Right renal cortex interstitium (tissue), 3 donors: ENCODE data around the gene PIEZO2. TPM values are rescaled to one million over a fixed set of nuclear protein-coding genes. Genes with fewer than 3 reads are reported as not detected.
A peak's percentile ranks its signal among the peaks of the same experiment; 100 is the strongest.
"Not testable (repeated sequence)": the region's sequence is repeated elsewhere in the genome, so short reads cannot be mapped to it uniquely, and the experiment has no call there.

Source experiments
- DNase-seq, 3 donors: peaks; one replicate each; pipeline ENCODE4 v3.0.0-alpha.2; 2013; ENCODE audit warnings: low read depth in 3 of 3, low spot score in 2 of 3
- polyA plus RNA-seq, 3 donors: library from polyadenylated mRNA; unstranded; fragments of 120-200 nt; gene quantifications; one replicate each; pipeline ENCODE4 v1.2.1, GENCODE V29; 2013; ENCODE audit not compliant: insufficient read length in 3 of 3

PIEZO2 gene
- polyA plus RNA-seq, 3 donors = 16.6 to 17.6 (median 16.9) TPM

DNA sequence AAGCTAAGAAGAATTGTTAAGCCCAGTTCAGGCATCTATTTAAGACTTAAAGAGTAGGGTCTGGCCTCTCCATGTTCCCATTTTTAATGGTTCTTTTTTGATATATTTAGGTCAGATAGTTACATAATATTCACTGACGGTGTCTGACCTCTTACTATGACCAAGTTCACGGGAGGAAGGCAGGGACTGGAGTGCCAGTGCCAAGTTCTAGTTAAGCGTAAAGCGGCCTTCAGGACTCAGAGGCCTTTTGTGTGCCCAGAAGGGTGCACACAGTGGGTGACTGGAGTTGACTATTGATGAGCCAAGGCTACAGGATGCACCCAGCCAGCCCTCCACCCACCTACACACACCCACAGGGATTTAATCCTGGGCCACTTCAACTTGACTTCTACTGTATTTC lies 290.9 kb downstream of the PIEZO2 start:
- no peak for DNase-seq

DNA sequence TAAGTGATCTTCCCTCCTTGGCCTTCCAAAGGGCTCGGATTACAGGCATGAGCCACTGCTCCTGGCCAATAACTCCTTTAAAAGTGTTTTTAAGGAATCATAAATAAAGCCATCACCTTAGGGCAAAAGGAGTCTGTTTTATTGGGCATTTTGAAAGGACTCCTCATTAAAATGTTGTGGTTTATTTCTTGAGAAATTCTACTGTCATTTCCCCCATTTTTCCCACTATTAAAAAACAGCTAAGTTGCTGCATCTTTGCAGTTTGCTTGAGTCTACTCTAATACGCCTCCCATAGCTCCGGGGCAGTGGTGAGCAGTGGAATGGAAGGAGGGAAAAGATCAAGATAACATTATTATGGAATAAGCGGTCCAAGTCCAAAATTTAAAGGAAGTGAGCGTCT lies 293.2 kb downstream of the PIEZO2 start:
- no peak for DNase-seq

DNA sequence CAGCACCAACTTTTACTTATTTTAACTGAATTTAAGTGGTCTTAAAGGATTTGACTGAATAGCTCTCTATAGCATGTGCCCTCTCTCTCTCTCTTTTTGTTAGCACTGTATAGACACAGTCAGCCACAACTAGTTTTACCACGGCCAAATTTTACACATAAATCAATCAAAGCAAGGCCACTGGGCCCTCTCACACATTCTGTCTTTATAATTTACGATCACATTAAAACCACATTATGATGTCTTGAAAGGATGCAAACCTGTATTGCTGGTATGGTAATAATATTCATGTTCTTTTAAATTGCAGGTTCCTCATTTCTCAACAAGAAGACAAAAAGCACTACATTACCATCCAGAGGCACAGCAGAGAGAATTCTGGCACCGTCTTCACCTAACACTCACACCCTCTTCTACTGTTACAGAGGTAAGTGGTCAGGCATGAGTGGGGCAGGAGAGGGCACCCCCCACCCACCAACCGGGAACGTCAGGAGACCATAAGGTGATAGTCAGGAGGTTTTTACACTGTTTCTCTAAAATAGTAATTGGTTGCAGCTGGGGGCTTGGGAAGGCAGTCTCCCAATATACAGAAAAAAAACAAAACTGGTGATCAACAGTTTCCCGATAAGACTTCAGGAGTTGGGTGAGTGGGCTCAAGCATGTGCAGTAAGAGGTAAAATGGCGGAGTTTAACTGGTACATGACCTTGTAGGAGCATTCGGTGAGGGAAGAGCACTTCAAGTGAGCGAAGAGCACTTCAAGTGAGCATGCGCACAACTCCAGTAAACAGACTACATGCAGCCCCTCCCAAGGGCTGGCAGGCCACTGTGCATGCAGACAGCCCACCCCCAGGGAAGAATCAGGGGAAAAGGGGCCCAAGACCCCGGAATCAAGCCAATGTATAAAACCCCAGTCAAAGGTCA lies 296.7 kb downstream of the PIEZO2 start:
- DNase-seq = no peak

DNA sequence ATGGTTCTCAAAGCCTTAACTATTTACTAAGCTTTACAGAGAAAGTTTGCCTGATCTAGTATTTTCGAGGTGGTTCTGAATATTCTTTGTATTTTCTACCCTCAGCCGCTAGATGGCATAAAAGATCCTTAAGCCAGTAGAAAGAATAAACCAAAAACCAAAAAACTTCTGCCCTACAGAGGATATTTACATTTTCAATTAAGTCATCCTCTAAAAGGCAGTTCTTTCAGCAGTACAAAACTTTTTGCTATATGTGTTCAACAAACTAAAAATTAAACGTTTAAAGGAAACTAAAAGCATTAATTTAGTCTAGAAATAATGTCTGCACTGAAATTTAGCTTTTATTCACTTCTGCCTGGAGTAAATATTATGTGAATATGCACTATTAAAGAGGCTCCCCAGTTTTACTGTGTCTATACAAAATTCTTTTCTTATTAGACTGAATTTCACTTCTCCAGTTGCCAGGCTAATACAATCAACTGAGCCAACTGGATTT lies 297.5 kb downstream of the PIEZO2 start:
- peak in 1 of 3 donors; percentile 53 for DNase-seq

DNA sequence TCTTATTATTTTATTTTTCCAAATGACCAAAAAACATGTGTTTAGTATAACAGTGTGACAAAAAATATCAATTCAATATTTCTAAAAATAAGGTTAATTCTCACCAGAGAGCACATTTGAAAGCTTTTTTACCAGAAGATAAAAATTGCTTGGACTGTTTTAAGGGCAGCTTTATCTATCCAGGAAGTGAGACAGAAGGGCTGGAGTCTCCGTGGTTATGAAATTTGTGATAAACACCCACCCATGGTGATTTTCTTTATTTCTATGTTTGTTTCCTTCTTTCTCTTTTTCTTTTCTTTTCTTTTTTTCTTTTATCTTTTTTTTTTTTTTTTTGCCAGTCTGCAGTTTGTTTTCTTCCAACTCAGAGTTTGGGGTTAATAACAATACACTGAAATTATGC lies 298.5 kb downstream of the PIEZO2 start:
- no peak for DNase-seq

DNA sequence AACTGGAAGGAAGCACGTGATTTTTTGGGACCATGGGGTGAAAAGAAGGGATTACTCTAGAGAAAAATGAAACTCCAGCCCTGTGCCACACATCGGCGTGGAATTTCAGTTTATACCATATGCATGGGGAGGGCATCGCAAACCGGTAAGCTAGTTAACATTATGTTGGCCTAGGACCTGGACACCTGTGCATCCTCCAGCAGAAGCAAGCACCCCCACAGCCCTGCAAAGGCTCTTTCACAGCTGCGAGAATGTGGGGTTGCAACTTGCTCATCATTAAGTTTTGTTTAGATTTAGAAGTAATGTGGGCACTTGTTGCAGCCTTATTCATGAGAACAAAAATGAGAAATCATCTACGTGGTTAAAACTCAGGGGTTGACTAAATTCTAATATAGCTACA lies 299.2 kb downstream of the PIEZO2 start:
- DNase-seq = no peak

GRCh38 chr18:10847907-10848306 lies 301.5 kb downstream of the PIEZO2 start:
- DNase-seq = no peak

GRCh38 chr18:10847408-10847790 lies 302.0 kb downstream of the PIEZO2 start:
- DNase-seq = no peak

DNA sequence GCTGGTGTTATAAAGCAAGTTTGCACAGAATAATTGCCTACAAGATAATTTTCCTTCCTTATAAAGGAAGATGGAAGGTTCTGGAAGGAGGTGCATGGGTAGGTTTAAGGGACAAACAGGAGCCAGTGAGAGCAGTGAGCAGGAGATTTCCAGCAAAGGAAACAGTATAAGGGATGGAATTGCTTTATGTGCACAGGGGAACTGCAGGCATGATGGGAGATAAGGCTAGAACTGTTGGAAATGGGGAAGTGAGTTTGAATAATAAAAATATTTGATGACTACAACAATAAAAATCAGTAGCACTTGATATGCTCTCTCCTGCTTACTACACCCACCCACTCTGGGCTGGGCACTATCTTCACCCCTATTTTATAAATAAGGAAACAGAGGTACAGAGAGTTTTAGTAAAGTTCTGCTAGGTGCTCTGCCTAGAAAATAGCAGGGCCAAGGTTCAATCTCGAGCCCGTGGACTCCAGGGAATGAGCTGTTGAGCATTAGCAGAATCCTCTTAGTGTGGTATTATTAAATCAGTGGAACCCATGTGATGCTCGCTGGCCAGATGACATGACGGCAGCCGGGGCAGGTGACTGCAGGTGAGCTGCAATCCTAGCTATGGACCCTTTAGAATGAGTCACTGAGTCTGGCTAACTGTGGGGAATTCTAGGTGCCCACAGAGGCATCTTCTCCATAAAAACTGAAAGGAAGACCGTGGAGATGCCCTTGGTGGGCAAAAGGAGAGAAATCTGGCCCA lies 302.5 kb downstream of the PIEZO2 start:
- DNase-seq = no peak

- not testable (repeated sequence) for DNase-seq
Observed at GRCh38 chr18:10846035-10846434, 303.3 kb downstream of the PIEZO2 start.

- no peak for DNase-seq
Observed at GRCh38 chr18:10843565-10843964, 305.8 kb downstream of the PIEZO2 start.

DNA sequence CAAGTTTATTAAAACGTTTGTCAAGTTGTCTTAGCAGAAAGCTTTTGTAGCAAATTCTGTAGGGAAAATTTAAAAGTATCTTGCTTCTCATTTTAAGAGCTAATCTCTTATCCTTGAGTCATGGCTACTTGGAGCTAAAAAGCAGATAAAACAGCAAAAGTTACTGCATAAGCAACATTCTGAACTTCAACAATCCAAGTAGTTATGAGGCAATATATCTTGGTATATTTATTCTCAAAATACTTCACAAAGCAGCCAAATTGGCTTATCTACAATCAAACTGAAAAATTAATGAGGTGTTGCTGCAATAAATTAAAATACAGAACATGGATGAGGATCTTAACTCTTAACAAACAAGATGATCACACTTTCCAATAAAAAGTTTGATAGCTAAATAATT lies 306.5 kb downstream of the PIEZO2 start:
- DNase-seq = no peak

DNA sequence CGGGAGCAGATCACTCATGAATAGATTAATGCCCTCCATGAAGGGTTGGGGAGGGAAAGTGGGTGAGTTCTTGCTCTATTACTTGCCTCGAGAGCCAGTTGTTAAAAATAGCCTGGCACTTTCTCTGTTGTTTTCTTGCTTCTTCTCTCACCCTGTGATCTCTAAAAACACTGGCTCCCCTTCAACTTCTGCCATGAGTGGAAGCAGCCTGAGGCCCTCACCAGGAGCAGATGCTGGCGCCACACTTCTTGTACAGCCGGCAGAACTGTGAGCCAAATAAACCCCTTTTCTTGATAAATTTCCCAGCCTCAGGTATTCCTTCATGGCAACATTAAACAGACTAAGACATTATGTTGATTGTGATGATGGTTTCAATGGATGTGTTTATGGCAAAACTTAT lies 307.0 kb downstream of the PIEZO2 start:
- no peak for DNase-seq

DNA sequence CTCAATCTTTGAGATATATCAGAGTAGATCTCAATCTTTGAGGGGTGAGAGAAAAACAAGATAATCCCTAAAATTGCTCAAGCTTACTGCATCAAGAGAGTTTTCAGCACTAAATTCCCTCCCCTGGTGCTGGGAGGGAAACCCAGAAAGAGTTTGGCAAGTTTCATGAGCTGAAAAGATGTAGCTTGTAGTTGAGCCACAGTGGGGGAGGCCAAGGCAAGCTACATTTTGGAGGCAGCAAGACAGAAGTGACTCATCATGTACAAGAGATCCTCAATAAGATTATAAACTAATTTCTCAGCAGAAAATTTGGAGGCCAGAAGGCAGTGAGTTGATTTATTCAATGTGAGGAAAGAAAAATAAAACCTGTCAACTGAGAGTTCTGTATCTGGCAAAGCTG lies 308.2 kb downstream of the PIEZO2 start:
- no peak for DNase-seq

GRCh38 chr18:10840743-10841142 lies 308.6 kb downstream of the PIEZO2 start:
- no peak for DNase-seq

- DNase-seq = no peak
Observed at GRCh38 chr18:10839421-10839820, 309.9 kb downstream of the PIEZO2 start.

- no peak for DNase-seq
Observed at GRCh38 chr18:10838553-10838952, 310.8 kb downstream of the PIEZO2 start.

DNA sequence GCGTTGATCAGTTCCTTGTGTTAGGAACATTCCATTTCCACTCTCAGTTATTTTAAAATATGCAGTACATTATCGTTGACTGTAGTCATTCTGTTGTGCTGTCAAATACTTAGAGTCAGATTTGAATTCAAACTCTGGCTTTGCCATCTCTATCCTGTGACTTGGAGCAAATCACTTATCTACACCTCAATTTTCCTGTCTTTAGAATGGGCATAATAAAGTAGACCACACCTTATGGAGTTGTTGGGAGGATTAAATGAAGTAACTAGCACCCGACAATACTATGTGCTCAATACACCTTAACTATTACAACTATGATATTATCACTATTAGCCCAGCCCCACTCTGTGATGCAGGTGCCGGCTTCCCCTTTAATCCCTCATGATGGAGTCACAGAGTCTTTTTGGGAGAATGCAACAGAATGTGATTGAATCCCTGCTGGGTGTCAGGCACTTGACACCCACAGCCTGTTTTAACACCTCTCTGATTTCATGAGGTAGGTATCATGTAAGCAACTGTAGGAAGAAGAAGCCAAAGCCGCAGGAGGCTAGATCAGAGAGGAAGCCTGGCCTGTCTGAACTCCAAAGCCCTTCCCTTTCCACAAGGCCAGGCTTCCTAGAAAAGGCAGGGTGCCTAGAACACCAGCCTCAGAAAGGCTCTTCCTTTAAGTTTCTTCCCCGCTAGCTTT lies 315.1 kb downstream of the PIEZO2 start:
- no peak for DNase-seq

DNA sequence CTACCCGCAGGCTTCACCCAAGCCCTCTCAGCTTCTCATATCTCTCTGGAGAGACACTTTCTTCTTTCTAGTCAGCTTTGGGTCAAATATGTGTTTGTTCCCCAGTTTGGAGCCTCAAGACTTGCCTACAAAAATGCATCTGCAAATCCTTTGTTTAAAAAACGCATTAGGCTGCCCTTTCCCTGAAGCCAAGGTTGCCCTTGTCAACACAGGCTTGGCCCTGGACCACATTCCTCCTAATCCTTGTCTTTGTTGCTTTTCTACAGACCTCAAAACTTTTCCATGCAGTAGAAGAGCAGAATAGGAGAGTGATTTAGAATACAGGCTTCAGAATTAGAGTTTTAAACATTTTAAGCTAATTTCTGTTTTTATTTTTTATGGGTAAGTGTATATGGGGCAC lies 315.7 kb downstream of the PIEZO2 start:
- DNase-seq = no peak

DNA sequence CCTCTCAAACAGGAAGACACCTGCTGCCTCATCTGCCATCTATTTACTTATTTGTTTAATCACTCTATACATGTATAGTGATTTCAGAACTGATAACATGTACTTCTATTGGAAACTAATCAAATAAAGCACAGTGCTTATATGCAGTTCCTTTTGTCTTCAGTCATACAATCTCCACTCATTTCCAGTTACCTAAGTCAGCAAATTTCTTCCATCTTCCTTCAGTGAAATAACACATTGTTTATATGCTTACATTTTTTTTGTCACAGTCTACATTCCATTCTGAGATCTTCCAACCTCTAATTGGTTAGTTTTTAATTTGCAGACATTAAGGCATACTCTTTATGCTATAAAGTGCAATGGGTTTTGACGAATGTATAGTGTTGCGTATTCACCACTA lies 323.0 kb downstream of the PIEZO2 start:
- no peak for DNase-seq

DNA sequence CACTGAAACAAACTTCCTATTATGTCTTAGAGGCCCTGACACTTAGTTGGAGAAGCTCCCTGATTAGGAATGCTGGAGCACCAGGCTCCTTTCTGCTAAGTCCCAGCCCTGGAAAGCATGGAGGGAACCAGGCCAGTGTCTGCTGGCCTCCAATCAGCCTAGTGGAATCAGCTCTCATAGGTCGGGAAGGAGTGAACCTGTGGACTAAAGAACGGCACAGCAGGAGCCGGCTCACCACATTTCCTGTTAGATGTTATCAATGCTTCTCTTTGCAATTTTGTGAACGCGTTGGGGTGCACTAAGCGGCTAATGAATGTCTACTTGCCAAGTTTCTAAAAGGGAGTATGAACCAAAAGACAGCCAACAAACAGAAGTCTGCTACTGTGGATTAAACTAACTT lies 326.9 kb downstream of the PIEZO2 start:
- DNase-seq = no peak
